GM12878 (cell line): Measurements from ENCODE around the gene COL4A3. TPM values are rescaled to one million over a fixed set of nuclear protein-coding genes. Genes with fewer than 3 reads are reported as not detected.
A peak's percentile ranks its signal among the peaks of the same experiment; 100 is the strongest.

ENCODE experiments used
- CBX3 ChIP-seq: fragments of 200-600 bp; sonication (generic); IDR thresholded peaks from 2 replicates; pipeline ENCODE4 v1.6.1; 2016; ENCODE audit warnings: low read depth, borderline replicate concordance
- E4F1 ChIP-seq: fragments of 450-650 bp; IDR thresholded peaks from 2 replicates; pipeline ENCODE4 v1.6.1; 2018; ENCODE audit warnings: borderline replicate concordance, mild to moderate bottlenecking; ENCODE audit not compliant: partially characterized antibody
- PAX5 ChIP-seq: IDR thresholded peaks from 2 replicates; pipeline ENCODE4 v1.6.1; 2011; ENCODE audit warnings: low read depth, low read length, borderline replicate concordance
- PRDM15 ChIP-seq: fragments of 450-650 bp; formaldehyde crosslinking; IDR thresholded peaks from 2 replicates; pipeline ENCODE4 v1.4.0; 2020; ENCODE audit warnings: mild to moderate bottlenecking, moderate library complexity
- RB1 ChIP-seq: fragments of 450-650 bp; formaldehyde crosslinking; IDR thresholded peaks from 2 replicates; pipeline ENCODE4 v1.6.1; 2017; ENCODE audit warnings: mild to moderate bottlenecking, borderline replicate concordance
- RFX5 ChIP-seq: IDR thresholded peaks from 2 replicates; pipeline ENCODE4 v1.6.1; 2011; ENCODE audit warnings: low read depth, low read length, improper control_type of control experiment
- SMAD1 ChIP-seq: fragments of 450-650 bp; IDR thresholded peaks from 2 replicates; pipeline ENCODE4 v1.6.1; 2018; ENCODE audit warnings: mild to moderate bottlenecking, low read depth; ENCODE audit not compliant: partially characterized antibody
- SMARCA5 ChIP-seq: fragments of 450-650 bp; IDR thresholded peaks from 2 replicates; pipeline ENCODE4 v1.6.1; 2017; ENCODE audit warnings: mild to moderate bottlenecking
- SRF ChIP-seq, 2 experiments: IDR thresholded peaks; 2 replicates each; pipeline ENCODE4 v1.6.1; 2011; ENCODE audit warnings: low read depth in 2 of 2, low read length in 2 of 2, mild to moderate bottlenecking in 1 of 2, moderate library complexity in 1 of 2
- SUPT20H ChIP-seq: IDR thresholded peaks from 2 replicates; pipeline ENCODE4 v1.6.1; 2011; ENCODE audit warnings: low read depth, mild to moderate bottlenecking, low read length, moderate library complexity, borderline replicate concordance; ENCODE audit not compliant: control insufficient read depth
- USF1 ChIP-seq: IDR thresholded peaks from 2 replicates; pipeline ENCODE4 v1.6.1; 2011; ENCODE audit warnings: borderline replicate concordance, low read depth, mild to moderate bottlenecking, moderate library complexity, mixed read lengths, low read length; ENCODE audit not compliant: insufficient read depth; ENCODE audit errors: extremely low read length
- YY1 ChIP-seq: IDR thresholded peaks from 2 replicates; pipeline ENCODE4 v1.6.1; 2011; ENCODE audit warnings: low read depth, mild to moderate bottlenecking, low read length
- polyA plus RNA-seq, 11 experiments: library from polyadenylated mRNA; depleted of rRNA in 4 of 11; unstranded in 6 of 11; stranded (reverse) in 5 of 11; fragments of >200 nt; fragmentation: Nextera tagmentation in 4 of 11; fragmentation: Illumina TruSeq in 1 of 11; extraction: Ambion mirVana in 4 of 11; extraction: Trizol in 1 of 11; gene quantifications; 1 replicate in 1 of 11; 2 replicates in 10 of 11; pipeline versions ENCODE4 v1.2.1 to v1.2.3, GENCODE V29; 2011 to 2016; ENCODE audit warnings: inconsistent platforms in 2 of 11, missing spikeins in 2 of 11, low read depth in 1 of 11
- total RNA-seq, 4 experiments: library from RNA; depleted of rRNA in 3 of 4; stranded (reverse); fragments of >200 nt in 3 of 4; fragmentation: Illumina TruSeq in 1 of 4; extraction: Trizol in 1 of 4; gene quantifications; 2 replicates each; pipeline versions ENCODE4 v1.2.1 to v1.2.3, GENCODE V29; 2013 to 2021
- TF ChIP-seq, protein P1 (sequence below): fragments of 450-650 bp; IDR thresholded peaks from 2 replicates; pipeline ENCODE4 v1.6.1; 2017; ENCODE audit warnings: borderline replicate concordance
- TF ChIP-seq, protein P2 (sequence below): fragments of 450-650 bp; IDR thresholded peaks from 2 replicates; pipeline ENCODE4 v1.6.1; 2016; ENCODE audit warnings: mild to moderate bottlenecking
- TF ChIP-seq, protein P3 (sequence below): IDR thresholded peaks from 2 replicates; pipeline ENCODE4 v1.6.1; 2012; ENCODE audit warnings: low read depth, low read length, improper control_type of control experiment

COL4A3 gene
- total and polyA plus RNA-seq, 10 of the 15 experiments (the other 5 are each of a cell fraction or from before 2014, with no cell fraction given): 0.34 to 10.5 (median 3.8) TPM

DNA sequence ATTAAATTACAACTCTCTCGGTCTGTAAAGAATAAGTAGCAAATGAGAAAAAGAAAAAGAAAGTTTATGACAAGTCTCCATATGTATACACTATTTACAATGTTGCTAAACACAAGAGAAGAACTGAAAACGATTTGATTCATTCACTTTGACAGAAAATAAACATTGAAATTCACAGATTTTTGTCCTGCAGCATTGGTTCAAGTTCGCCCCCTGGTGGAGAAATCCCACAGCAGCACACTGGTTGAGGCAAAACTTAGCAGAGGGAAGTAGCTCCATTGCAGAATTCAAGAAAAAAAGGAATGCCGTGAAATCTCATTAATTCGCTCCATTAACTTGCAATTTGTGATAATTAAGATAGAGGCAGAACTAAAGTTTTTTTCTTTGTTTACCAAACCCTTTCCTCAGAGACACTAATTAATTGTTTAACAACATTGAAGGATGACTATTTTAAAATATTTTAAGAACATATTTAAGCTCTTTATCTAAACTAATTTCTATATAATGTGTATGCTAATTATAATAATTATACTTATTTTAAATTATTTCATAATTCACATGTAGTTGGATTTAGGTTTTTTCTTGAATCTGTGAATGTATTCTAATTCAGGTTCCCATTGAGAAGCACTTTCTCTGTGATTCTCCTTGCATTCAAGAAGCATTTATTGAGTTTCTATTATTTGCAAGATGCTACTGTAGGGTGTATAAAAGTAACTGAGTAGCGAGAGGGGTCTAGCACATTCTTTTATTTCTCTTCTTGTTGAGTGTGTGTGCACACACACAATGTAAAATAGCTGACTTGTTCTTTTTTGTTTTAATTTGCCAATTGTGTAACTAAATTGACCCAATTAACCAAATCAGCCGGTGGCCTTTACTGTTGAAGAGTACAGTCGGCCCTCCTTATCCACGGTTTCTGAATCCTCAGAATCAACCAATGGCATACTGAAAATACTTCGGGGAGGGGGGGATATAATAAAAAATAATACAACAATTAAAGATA is 74.1 kb downstream of the COL4A3 start (continued):
- no peak for TF ChIP-seq E4F1
- TF ChIP-seq SUPT20H: no peak
- no peak for TF ChIP-seq USF1
- TF ChIP-seq YY1: peak; percentile 69
- no peak for TF ChIP-seq PRDM15 (CRISPR knock-in tag)
- no peak for TF ChIP-seq SMARCA5
- TF ChIP-seq PAX5: no peak
- no peak for TF ChIP-seq RB1
- TF ChIP-seq, protein P1, sequence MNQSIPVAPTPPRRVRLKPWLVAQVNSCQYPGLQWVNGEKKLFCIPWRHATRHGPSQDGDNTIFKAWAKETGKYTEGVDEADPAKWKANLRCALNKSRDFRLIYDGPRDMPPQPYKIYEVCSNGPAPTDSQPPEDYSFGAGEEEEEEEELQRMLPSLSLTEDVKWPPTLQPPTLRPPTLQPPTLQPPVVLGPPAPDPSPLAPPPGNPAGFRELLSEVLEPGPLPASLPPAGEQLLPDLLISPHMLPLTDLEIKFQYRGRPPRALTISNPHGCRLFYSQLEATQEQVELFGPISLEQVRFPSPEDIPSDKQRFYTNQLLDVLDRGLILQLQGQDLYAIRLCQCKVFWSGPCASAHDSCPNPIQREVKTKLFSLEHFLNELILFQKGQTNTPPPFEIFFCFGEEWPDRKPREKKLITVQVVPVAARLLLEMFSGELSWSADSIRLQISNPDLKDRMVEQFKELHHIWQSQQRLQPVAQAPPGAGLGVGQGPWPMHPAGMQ: no peak
- TF ChIP-seq RFX5: no peak
- TF ChIP-seq SRF (IDR thresholded peaks at IDR 0.05; ENCODE audit: low read depth in 2 of 2, low read length in 2 of 2): no peak
- no peak for TF ChIP-seq CBX3
- TF ChIP-seq, protein P2, sequence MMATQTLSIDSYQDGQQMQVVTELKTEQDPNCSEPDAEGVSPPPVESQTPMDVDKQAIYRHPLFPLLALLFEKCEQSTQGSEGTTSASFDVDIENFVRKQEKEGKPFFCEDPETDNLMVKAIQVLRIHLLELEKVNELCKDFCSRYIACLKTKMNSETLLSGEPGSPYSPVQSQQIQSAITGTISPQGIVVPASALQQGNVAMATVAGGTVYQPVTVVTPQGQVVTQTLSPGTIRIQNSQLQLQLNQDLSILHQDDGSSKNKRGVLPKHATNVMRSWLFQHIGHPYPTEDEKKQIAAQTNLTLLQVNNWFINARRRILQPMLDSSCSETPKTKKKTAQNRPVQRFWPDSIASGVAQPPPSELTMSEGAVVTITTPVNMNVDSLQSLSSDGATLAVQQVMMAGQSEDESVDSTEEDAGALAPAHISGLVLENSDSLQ: no peak
- TF ChIP-seq, protein P3, sequence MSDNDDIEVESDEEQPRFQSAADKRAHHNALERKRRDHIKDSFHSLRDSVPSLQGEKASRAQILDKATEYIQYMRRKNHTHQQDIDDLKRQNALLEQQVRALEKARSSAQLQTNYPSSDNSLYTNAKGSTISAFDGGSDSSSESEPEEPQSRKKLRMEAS: no peak
- no peak for TF ChIP-seq SMAD1
